Omental fat pad (tissue), 4 donors: ENCODE measurements around the gene AGAP1. TPM values are rescaled to one million over a fixed set of nuclear protein-coding genes. Genes with fewer than 3 reads are reported as not detected.
"Not testable (repeated sequence)": the region's sequence is repeated elsewhere in the genome, so short reads cannot be mapped to it uniquely, and the experiment has no call there.

Experiments
- ATAC-seq: fragments of 150-250 bp; one replicate; pipeline ENCODE4 v1.9.1; 2016; ENCODE audit warnings: mild to moderate bottlenecking, moderate library complexity; ENCODE audit not compliant: low FRiP score
- DNase-seq: peaks from one replicate; pipeline ENCODE4 v3.0.0-alpha.2; 2019; ENCODE audit warnings: low spot score
- CTCF ChIP-seq, 3 donors: fragments of 450-650 bp; IDR thresholded peaks; one replicate each; pipeline ENCODE4 v1.5.1; 2016 to 2017; ENCODE audit warnings: antibody characterized with exemption in 3 of 3, mild to moderate bottlenecking in 3 of 3, moderate library complexity in 2 of 3
- total RNA-seq, 4 donors: library from RNA; depleted of rRNA; stranded (reverse); fragments of >200 nt; gene quantifications; one replicate each; pipeline ENCODE4 v1.1.0, GENCODE V29; 2016

Gene AGAP1
- total RNA-seq, 4 donors from 2014 or later = 15.5 to 24.3 (median 16.2) TPM

GRCh38 chr2:236054621-236055305 is 560.9 kb downstream of the AGAP1 start:
- TF ChIP-seq CTCF (IDR thresholded peaks at IDR 0.05) = no peak
- ATAC-seq (no peak), DNase-seq (no peak)

- no peak for TF ChIP-seq CTCF (IDR thresholded peaks at IDR 0.05)
- ATAC-seq (no peak), DNase-seq (no peak)
Measured at GRCh38 chr2:236055471-236055870, 561.6 kb downstream of the AGAP1 start.

- no peak for ATAC-seq
- DNase-seq = no peak
- no peak for TF ChIP-seq CTCF (IDR thresholded peaks at IDR 0.05)
Measured at GRCh38 chr2:236056141-236056540, 562.3 kb downstream of the AGAP1 start.

GRCh38 chr2:236057375-236057774 is 563.5 kb downstream of the AGAP1 start:
- ATAC-seq (no peak), DNase-seq (no peak)

GRCh38 chr2:236061497-236061896 is 567.7 kb downstream of the AGAP1 start:
- no peak for DNase-seq
- no peak for TF ChIP-seq CTCF (IDR thresholded peaks at IDR 0.05)
- ATAC-seq = no peak

More at GRCh38 chr2:236057375-236057774, 563.5 kb downstream of the AGAP1 start:
- no peak for TF ChIP-seq CTCF (IDR thresholded peaks at IDR 0.05)

GRCh38 chr2:236061899-236062298 is 568.1 kb downstream of the AGAP1 start:
- no peak for TF ChIP-seq CTCF (IDR thresholded peaks at IDR 0.05)
- DNase-seq = no peak
- no peak for ATAC-seq

GRCh38 chr2:236062806-236063205 is 569.0 kb downstream of the AGAP1 start:
- ATAC-seq, DNase-seq: not testable (repeated sequence)
